Fibroblast of the aortic adventitia (primary cell): ENCODE results near the gene RPL23. TPM values are rescaled to one million over a fixed set of nuclear protein-coding genes. Genes with fewer than 3 reads are reported as not detected.

Source experiments
- DNase-seq: peaks from one replicate; pipeline ENCODE4 v3.0.0-alpha.2; 2010; ENCODE audit warnings: low read depth
- H3K4me3 ChIP-seq: 2 replicates; pipeline ENCODE4 v1.5.1; 2011; ENCODE audit warnings: low read depth, mild to moderate bottlenecking, control low read depth, low read length, moderate library complexity
- CTCF ChIP-seq: IDR thresholded peaks from 2 replicates; pipeline ENCODE4 v1.5.1; 2011; ENCODE audit warnings: mild to moderate bottlenecking, low read length, control low read depth, inconsistent platforms; ENCODE audit not compliant: insufficient read depth
- total RNA-seq: library from RNA; depleted of rRNA; stranded (reverse); fragments of >200 nt; gene quantifications from 2 replicates; pipeline ENCODE4 v1.2.3, GENCODE V29; 2012; ENCODE audit warnings: low replicate concordance

Gene RPL23
- total RNA-seq, 1 donor = 2,401 TPM

- no peak for TF ChIP-seq CTCF
- DNase-seq = no peak
- H3K4me3 ChIP-seq = peak overlapping the region; percentile 73
Measured at GRCh38 chr17:38825762-38826247, 27.7 kb downstream of the RPL23 start.

- DNase-seq = peak; percentile 98
- peak within 1 kb of the TSS; percentile 73 for H3K4me3 ChIP-seq
- no peak for TF ChIP-seq CTCF
Measured at GRCh38 chr17:38824899-38825761, 28.4 kb downstream of the RPL23 start, which contains the start of gene CWC25. Gene CWC25, minus strand, starts transcription at chr17:38825321. Its CDS starts 138 bp downstream, at chr17:38825183.

- TF ChIP-seq CTCF = peak; percentile 39
- DNase-seq = peak; percentile 44
- no peak overlapping the region for H3K4me3 ChIP-seq
Measured at GRCh38 chr17:38815576-38816193, 37.8 kb downstream of the RPL23 start.

GRCh38 chr17:38809828-38810227 is 43.7 kb downstream of the RPL23 start:
- no peak for DNase-seq
- no peak for TF ChIP-seq CTCF
- no peak overlapping the region for H3K4me3 ChIP-seq

- DNase-seq = no peak
- peak overlapping the region; percentile 91 for H3K4me3 ChIP-seq
- no peak for TF ChIP-seq CTCF
Measured at GRCh38 chr17:38800237-38800760, 53.2 kb downstream of the RPL23 start.

GRCh38 chr17:38799501-38800236 is 53.9 kb downstream of the RPL23 start, which contains the start of gene PIP4K2B:
Gene PIP4K2B, minus strand, starts transcription at chr17:38799556. Its CDS starts 132 bp downstream, at chr17:38799424.
- no peak for TF ChIP-seq CTCF
- H3K4me3 ChIP-seq = peak within 1 kb of the TSS; percentile 91
- DNase-seq = peak; percentile 98
